Stimulated activated CD4-positive, alpha-beta T cell treated with anti-CD3 and anti-CD28 coated beads, Interleukin-2, amount 100 ng/mL, for 48 hours (primary cell): ENCODE data around the gene GALR3.
"Not testable (repeated sequence)": the region's sequence is repeated elsewhere in the genome, so short reads cannot be mapped to it uniquely, and the experiment has no call there.

ENCODE experiments used
- DNase-seq, 2 donors: peaks; one replicate each; pipeline ENCODE4 v3.0.0-alpha.2; 2020

GALR3 gene, protein sequence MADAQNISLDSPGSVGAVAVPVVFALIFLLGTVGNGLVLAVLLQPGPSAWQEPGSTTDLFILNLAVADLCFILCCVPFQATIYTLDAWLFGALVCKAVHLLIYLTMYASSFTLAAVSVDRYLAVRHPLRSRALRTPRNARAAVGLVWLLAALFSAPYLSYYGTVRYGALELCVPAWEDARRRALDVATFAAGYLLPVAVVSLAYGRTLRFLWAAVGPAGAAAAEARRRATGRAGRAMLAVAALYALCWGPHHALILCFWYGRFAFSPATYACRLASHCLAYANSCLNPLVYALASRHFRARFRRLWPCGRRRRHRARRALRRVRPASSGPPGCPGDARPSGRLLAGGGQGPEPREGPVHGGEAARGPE

GRCh38 chr22:37823134-37823985 lies at the start of gene GALR3:
Gene GALR3, plus strand, starts transcription at chr22:37823382. Its CDS starts 25 bp downstream, at chr22:37823407.
- no peak for DNase-seq

DNA sequence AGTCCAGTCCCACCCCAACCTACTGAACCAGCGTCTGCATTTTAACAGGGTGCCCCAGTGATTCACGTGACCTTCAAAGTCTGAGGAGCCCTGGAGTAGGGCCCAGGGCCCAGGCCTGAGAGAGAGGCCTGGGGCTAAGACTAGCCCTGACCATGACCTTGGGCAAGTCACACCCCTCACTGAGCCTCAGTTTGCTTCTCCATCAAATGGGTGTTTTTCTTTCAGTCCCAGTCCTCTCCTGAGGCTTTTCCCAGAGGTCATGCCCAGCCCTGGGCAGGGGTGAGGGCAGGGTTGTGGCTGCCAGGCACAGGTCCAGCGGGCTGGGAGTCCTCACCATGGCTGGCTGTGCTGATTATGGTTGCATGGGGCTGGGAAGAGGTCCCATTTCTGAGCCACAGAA lies 48.5 kb upstream of the GALR3 start:
- no peak for DNase-seq

DNA sequence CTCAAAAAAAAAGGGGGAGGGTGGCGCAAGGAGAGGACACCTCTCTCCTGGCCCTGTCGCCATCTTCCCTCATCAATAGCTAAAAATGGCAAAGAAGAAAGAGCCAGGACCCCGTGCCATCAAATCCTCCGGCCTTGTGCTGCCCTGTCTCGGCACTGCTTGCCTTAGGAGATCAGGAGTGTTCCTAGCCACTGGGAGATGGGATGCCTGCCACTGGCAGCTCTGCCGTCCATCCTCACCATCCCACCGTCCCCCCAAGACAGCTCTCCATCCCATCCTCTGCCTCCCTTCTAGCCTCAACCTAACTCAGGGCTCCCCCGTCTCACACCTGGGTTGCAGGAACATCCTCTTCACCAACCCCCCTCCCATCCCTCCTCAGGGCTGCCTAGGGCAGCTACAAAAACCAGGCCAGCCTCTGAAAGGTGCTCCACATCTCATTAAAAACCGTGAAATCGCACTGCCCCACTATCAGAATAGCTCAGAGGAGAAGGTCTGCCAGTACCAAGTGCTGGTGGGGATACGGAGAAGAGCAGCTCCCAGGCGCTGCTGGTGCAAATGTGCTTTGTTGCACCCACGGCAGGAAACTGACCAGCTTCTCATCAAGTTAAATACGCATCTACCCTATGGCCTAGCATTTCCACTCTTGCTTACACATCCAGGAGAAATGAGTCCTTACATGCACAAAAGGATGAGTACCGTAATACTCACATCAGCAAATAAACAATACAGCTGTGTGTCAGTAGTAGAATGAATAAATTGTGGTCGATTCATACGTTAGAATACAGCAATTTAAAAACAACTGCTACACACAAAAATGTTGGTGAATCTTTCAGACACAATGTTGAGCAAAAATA lies 47.2 kb upstream of the GALR3 start:
- DNase-seq = no peak

DNA sequence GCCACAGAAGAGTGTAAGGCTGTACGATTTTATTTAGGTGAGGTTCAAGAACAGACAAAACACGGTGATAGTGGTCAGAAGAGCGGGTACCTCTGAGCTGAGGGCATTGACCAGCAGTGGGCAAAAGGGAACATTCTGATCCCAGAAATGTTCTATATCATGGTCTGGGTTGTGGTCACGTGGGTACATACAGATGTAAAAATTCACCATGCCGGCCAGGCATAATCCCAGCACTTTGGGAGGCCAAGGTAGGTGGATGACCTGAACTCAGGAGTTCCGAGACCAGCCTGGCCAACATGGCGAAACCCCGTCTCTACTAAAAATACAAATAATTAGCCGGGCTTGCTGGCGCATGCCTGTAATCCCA lies 46.6 kb upstream of the GALR3 start:
- no peak for DNase-seq

DNA sequence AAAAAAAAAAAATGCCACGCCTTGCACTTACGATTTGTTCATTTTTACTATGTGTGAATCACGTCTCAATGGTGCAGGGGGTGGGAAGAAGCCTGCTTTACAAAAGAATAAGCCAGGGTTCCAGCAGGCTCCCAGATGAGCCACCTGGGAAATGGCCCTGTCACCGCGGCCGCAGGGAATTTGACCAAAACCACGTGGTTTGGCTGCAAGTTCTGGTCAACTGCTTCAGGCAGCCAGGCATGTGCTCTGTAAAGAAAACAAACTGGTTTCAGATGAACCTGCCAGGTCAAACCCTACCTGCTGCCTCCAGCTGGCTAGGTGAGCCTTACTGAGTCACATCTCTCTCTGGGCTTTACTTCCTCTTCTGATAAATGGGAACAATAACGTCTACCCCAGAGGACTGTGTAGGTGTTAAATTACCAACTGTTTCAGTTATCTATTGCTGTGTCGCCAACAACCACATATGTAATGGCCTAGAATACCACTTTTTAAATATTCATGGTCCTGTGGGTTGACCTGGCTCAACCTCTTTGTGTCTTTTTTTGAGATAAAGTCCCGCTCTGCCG lies 46.0 kb upstream of the GALR3 start:
- no peak for DNase-seq

DNA sequence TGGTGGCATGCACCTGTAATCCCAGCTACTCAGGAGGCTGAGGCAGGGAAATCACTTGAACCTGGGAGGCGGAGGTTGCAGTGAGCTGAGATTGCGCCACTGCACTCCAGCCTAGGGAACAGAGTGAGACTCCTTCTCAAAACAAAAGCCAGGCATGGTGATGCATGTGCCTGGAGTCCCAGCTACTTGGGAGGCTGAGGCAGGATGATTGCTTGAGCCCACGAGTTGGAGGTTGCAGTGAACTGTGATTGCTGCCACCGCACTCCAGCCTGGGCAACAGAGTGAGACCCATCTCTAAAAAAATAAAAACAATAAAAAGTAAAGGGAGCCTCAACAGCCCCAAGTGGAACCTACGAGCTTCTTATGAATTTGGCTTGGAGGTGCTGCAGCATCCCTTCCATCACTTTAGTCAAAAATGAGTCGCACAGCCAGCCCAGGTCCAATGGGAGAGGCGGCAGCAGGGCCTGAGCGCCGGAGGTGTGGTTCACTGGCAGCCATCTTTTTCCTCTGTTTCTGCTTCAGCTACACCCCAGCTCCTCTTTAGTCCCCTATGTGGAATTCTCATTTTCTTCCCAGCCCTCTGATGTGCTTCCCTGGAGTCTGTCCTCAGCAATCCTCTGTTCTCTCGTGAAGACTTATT lies 44.7 kb upstream of the GALR3 start:
- no peak for DNase-seq

- no peak for DNase-seq
These were observed 41.6 kb upstream of the GALR3 start for GRCh38 chr22:37781434-37782059.

DNA sequence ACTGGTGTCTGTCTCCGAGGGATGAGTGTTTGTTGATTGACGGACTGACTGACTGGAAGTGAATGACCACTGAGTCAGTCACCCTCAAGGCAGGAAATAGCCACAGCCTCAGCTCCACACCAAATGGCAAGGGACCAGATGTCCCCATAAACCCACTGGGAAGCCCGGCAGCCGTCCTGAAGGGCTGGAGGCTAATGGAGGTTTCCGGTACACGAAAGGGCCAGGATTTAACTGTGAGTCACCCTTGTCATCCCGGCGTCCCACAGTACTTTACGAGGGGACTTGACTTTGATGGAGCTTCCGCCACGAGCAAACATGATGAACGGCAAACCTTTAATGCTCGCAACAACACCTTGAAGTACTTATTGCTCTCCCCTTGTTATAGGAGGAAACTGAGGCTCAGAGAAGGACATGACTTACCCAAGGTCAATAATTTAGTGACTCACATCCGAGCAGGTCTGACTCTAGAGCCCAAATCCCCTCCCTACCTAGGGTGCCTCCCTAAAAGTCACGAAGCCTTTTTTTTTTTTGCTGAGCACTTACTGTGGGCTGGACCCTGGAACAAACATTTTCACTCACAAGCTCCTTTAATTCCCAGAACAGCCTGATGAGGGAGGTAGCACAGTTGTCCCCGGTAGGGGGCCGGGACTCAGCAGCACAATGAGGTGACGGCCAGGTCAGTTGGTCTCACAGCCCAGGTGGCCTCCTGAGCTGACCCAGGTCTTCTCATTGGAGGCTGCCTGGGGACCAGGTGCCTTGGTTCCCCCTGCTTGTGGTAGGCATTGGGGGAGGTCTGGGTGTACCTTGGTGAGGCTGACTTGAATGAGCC lies 40.6 kb upstream of the GALR3 start:
- no peak for DNase-seq

DNA sequence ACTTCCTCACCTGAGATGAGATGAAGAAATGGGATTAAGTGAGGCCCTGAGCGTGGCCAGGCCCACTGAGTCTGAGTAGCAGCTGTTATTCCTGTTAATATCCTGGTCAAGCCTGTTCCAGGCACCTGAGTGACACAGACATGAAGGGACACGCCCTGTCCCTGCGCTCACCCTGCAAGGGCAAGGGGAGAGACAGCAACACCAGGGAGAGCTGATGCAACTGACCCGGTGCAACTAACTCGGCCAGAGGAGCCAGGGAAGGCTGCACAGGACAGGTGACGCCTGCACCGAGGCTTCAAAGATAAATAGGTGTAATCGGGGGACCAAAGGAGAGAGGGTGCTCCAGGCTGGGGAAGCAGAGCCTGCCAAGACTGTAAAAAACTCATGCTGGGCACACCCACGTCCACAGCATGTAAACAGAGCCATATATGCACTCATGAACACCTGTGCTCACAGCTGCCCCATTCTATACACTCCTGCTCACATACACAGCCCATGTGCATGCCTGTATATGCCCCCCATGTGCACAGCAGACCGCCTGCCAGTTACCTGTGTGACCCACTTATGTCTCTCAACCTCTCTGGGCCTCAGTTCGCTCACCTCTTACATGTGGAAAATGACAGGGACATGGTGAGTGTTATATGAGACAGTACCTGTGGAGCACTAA lies 38.2 kb upstream of the GALR3 start:
- DNase-seq = no peak

DNA sequence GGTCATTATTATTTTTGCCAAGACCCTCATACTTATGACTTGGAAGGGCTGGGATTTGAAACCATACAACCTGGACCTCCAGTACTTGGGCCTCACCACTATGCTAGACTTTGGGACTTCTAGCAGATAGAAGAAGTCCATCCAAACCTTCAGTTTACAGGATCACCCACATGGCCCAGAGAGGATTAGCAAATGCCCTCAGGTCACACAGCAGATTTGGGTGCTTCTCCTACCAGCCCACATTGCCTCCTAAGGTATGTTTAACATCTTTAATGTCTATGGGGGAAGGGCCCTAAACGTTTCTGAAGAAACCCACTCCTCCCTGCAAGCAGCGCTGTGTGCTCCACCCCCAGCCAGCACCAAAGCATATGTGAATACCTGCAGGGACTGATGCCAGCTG lies 32.9 kb upstream of the GALR3 start:
- DNase-seq = no peak

GRCh38 chr22:37792494-37792893 lies 30.7 kb upstream of the GALR3 start:
- no peak for DNase-seq

DNA sequence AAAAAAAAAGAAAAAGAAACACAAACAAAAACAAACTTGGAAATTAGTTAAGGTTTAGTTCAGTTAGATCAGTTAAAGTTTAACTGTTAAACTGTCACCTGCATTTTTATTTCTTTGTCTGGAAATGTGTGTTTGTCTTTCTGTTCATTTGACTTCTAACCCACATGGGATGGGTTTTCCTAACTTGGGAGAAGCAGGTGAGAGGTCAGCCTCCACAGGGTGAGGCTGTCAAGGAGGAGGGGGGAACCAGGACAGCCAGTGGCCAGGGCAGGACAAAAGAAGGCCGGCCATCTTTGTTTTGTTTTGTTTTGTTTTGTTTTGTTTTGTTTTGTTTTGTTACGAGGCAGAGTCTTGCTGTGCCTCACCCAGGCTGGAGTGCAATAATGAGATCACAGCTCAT lies 28.8 kb upstream of the GALR3 start:
- DNase-seq = no peak

DNA sequence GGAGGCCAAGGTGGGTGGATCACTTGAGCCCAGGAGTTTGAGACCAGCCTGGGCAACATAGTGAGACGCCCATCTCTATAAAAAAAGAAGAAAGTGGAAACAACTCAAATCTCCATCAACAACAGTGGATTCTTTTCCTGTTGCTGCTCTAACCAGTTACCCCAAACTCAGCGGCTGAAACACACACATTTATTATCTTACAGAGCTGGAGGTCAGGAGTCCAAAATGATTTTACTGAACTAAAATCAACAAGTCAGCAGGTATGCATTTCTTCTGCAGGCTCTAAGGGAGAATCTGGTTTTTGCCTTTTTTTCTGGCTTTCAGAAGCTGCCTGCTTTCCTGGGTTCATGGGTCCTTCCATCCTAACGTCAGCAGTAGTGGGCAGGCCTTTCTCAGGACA lies 27.1 kb upstream of the GALR3 start:
- no peak for DNase-seq

DNA sequence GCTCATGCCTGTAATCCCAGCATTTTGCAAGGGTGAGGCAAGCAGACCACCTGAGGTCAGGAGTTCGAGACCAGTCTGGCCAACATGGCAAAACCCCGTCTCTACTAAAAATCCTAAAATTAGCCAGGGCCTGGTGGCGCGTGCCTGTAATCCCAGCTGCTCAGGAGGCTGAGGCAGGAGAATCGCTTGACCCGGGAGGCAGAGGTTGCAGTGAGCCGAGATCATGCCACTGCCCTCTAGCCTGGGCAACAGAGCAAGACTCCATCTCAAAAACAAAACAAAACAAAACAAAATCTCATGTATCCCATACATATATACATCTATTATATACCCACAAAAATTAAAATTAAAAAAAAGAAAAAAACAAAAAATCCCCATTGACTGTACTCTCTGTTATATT lies 25.9 kb upstream of the GALR3 start:
- not testable (repeated sequence) for DNase-seq

DNA sequence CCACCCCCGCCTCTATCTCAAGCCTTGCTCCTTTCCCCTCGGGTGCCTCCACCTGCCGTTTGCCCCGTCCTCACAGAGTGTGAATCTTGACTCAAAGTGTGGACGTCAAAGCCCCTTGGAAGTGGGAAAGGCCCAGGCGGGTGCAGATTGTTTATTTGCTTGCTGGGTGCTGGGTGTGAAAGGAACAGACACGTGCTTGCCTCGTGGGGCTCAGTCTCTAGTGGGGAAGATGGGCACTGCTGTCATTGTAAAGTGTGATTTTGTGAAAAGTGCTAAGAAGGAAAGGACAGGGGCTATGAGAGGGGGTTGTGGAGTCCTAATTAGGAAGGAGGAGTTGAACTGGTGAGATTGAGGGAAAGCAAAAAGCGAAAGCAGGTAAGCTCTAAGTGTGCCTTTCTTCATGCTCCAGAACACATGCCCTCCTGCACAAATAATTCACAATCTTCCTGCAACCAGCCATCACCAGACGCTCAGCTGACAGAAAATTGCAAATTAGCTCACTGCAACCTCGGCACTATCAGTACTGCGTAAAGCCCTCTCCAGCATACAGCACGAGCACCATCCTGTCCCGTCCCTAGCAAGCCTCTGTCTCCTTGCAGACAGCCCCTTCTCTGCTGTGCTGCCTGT lies 25.2 kb upstream of the GALR3 start:
- DNase-seq = no peak

DNA sequence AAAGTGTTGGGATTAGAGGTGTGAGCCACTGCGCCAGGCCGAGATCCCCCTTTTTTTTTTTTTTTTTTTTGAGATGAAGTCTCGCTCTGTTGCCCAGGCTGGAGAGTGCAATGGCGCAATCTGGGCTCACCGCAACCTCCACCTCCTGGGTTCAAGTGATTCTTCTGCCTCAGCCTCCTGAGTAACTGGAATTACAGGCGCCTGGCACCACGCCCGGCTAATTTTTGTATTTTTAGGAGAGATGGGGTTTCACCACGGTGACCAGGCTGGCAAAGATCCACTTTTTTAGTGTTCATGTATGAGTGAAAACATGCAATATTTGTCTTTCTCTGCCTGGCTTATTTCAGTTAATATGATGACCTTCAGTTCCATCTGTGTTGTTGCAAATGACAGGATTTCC lies 23.2 kb upstream of the GALR3 start:
- DNase-seq = not testable (repeated sequence)

DNA sequence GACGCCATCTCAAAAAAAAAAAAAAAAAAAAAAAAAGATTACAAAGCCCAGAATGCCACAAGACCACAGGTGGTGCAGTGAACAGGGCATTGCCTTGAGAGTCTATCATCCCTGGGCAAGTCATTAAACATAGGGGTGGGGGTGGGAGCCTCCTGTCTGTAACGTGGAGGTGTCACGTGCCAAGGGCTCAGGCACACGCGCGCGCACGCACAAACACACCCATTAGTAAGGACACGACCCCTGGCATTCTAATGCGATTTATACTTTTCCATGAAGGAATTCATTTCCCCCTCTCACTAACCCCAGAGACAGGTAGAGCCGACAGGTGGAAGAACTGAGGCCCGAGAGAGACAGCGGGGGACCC lies 21.3 kb upstream of the GALR3 start:
- DNase-seq = no peak

DNA sequence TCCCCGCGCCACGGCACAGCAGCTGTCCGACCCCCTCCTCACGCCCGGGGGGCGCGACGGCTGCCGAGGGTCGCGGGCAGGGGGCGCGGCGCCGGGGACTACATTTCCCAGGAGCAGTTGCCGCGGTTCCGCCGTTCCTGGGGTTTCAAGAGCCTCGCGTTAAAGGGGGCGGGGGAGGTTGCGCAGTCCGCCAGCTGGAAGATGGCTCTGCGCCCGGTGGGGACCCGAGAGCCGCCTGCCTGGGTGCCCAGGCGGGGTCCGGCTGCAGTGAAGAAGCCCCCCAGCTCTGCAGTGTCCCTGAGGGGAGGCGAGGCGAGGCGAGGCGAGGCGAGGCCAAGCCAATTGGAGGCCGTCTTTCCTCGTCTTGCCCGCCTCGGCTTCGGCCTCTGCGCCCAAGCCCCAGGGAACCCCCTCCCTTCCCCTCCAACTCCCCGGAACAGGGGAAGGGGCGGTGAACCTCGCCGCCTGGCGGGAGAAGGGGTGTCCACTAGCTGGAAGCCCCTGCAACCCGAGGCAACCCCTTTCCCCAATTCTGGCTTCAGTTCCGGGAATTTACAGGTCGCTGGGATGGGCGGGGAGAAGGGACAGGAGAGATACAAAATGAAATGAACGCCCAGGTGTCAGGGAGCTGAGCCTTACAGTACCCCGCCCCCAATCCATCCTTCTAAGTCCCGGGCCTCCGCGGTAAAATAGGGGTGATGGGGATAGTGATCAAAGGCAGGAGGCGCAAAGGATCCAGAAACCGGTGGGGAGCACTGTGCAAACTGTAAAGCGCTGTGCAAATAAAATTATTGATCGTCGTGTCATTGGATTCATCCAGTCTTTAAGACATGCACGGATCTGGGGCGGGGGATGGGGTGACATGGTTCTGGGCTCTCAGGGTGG lies 20.6 kb upstream of the GALR3 start:
- DNase-seq = no peak

GRCh38 chr22:37803195-37803638 lies 20.0 kb upstream of the GALR3 start:
- DNase-seq = no peak
